ENCODE results near the gene NEDD4L. TPM values are rescaled to one million over a fixed set of nuclear protein-coding genes. Genes with fewer than 3 reads are reported as not detected.
A peak's percentile ranks its signal among the peaks of the same experiment; 100 is the strongest.

The NEDD4L gene
- polyA plus RNA-seq, 1 donor (not counting 4 experiments of a cell fraction or from before 2014, with no cell fraction given): 52.6 TPM

GRCh38 chr18:58299135-58299473, 255.1 kb downstream of the NEDD4L start:
- H3K36me3 ChIP-seq (ENCODE audit: control insufficient read depth in 2 of 2, extremely low read depth in 1 of 2, insufficient read depth in 2 of 2, low read length in 2 of 2): peaks cover 12 to 14% of the 10 kb centered on the region in 2 experiments
- no peak for TF ChIP-seq EZH2 (IDR thresholded peaks at IDR 0.05; ENCODE audit: low read length)
- TF ChIP-seq CTCF (optimal IDR thresholded peaks at IDR 0.05 in 1 of 3, IDR thresholded peaks at IDR 0.05 in 1 of 3, conservative IDR thresholded peaks at IDR 0.05 in 1 of 3; ENCODE audit: extremely low read depth in 1 of 3, insufficient read depth in 2 of 3, low read length in 3 of 3): no peak
- H3K4me2 ChIP-seq (ENCODE audit: control insufficient read depth, extremely low read depth, insufficient read depth, low read depth, low read length): no peak overlapping the region
- H3K9me3 ChIP-seq (ENCODE audit: control insufficient read depth, low read depth, low read length): no peaks in the 10 kb centered on the region
- no peak overlapping the region for H2AFZ ChIP-seq (ENCODE audit: control insufficient read depth, low read length)
- no peak overlapping the region for H3K9ac ChIP-seq (ENCODE audit: control insufficient read depth, extremely low read depth, insufficient read depth, low read length)
- H3K79me2 ChIP-seq (ENCODE audit: control insufficient read depth, insufficient read depth, low read length): peaks cover 75% of the 10 kb centered on the region
- H3K27ac ChIP-seq (ENCODE audit: control insufficient read depth, insufficient read depth, low read length): no peak overlapping the region
- H4K20me1 ChIP-seq (ENCODE audit: control insufficient read depth, extremely low read depth, insufficient read depth, low read length): peaks cover 5% of the 10 kb centered on the region
- no peak overlapping the region for H3K4me3 ChIP-seq (ENCODE audit: control insufficient read depth in 2 of 3, extremely low read depth in 1 of 3, insufficient read depth in 2 of 3, low read depth in 1 of 3, low read length in 3 of 3)
- peaks cover 2% of the 10 kb centered on the region for H3K9me1 ChIP-seq (ENCODE audit: control insufficient read depth, extremely low read depth, insufficient read depth, low read length)
- DNase-seq (ENCODE audit: low read depth, low spot score) (no peak), FAIRE-seq (no peak)
- peaks cover 13% of the 10 kb centered on the region for H3K4me1 ChIP-seq (ENCODE audit: control insufficient read depth, extremely low read depth, insufficient read depth, low read length)
- H3K27me3 ChIP-seq (ENCODE audit: control insufficient read depth, extremely low read depth, insufficient read depth, low read length): no peaks in the 10 kb centered on the region
- dilution Hi-C loops (cut with MboI; ENCODE audit: extremely low pct_ligation_motif_present, low sequenced_read_pairs): no loop called here

GRCh38 chr18:58299936-58300335, 255.9 kb downstream of the NEDD4L start:
- DNase-seq (ENCODE audit: low read depth, low spot score) (no peak), FAIRE-seq (peak; percentile 44)
- Histone ChIP-seq H3K9me3 (ENCODE audit: control insufficient read depth, low read depth, low read length) (peaks cover 2% of the 10 kb centered on the region), H3K27me3 (ENCODE audit: control insufficient read depth, extremely low read depth, insufficient read depth, low read length) (no peaks in the 10 kb centered on the region), H2AFZ (ENCODE audit: control insufficient read depth, low read length) (no peak overlapping the region), H3K9ac (ENCODE audit: control insufficient read depth, extremely low read depth, insufficient read depth, low read length) (no peak overlapping the region), H3K4me2 (ENCODE audit: control insufficient read depth, extremely low read depth, insufficient read depth, low read depth, low read length) (no peak overlapping the region), H3K9me1 (ENCODE audit: control insufficient read depth, extremely low read depth, insufficient read depth, low read length) (peaks cover 2% of the 10 kb centered on the region), H4K20me1 (ENCODE audit: control insufficient read depth, extremely low read depth, insufficient read depth, low read length) (peaks cover 5% of the 10 kb centered on the region), H3K4me1 (ENCODE audit: control insufficient read depth, extremely low read depth, insufficient read depth, low read length) (peaks cover 13% of the 10 kb centered on the region), H3K79me2 (ENCODE audit: control insufficient read depth, insufficient read depth, low read length) (peaks cover 79% of the 10 kb centered on the region), H3K36me3 (ENCODE audit: control insufficient read depth in 2 of 2, extremely low read depth in 1 of 2, insufficient read depth in 2 of 2, low read length in 2 of 2) (peaks cover 12 to 14% of the 10 kb centered on the region in 2 experiments), H3K27ac (ENCODE audit: control insufficient read depth, insufficient read depth, low read length) (no peak overlapping the region), H3K4me3 (ENCODE audit: control insufficient read depth in 2 of 3, extremely low read depth in 1 of 3, insufficient read depth in 2 of 3, low read depth in 1 of 3, low read length in 3 of 3) (no peak overlapping the region)
- dilution Hi-C loops (cut with MboI; ENCODE audit: extremely low pct_ligation_motif_present, low sequenced_read_pairs): no loop called here
- TF ChIP-seq CTCF (optimal IDR thresholded peaks at IDR 0.05 in 1 of 3, IDR thresholded peaks at IDR 0.05 in 1 of 3, conservative IDR thresholded peaks at IDR 0.05 in 1 of 3; ENCODE audit: extremely low read depth in 1 of 3, insufficient read depth in 2 of 3, low read length in 3 of 3) (no peak), EZH2 (IDR thresholded peaks at IDR 0.05; ENCODE audit: low read length) (no peak)

All from keratinocyte (primary cell).